Activated CD8-positive, alpha-beta memory T cell treated with anti-CD3 and anti-CD28 coated beads, Interleukin-2, amount 50 U/mL, for 24 hours (primary cell): ENCODE results near the gene RBBP8NL.

Source experiments
- DNase-seq: peaks from one replicate; pipeline ENCODE4 v3.0.0-alpha.2; 2020; ENCODE audit errors: extremely low read depth

The RBBP8NL gene

DNA sequence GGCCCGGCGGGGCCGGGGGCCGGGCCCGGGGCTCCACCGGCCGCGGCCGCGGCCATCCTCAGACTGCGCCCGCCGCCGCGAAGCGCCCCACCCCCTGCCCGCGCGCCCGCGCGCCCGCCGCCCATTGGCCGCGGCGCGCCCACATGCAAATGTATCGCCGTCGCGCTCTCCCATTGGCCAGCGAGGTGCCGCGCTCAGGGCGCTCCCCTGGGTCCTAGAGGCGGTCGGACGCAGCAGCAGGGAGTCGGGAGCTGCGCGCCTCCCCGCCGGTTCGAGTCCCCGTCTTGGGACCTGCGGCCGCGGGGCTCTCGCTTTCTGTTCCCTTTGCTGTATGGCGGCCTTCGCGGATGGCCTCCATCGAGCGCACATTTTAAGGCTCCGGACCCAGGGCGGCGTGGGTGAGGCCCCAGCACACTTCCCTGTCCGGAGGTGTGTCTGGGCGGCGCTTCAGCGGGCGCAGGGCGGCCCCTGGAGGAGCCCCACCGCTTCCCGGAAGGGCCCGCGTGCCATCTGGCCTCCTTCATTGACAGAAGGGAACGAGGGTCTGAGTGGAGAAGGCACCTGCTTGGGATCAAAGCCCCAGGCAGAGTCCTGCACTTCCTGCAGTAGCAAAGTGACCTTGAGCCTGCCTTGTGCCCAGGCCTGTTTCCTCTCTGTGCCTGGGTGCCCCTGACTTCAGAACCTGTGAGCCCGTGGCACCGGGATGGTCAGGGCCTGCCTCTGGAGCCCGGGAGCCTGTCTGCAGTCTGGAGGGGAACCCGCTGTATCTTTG, 19.9 kb downstream of the RBBP8NL start, which contains the start of gene CABLES2:
Gene CABLES2 (minus strand): TSS at position 65 of the 772 bp plus-strand sequence. CDS start 9 bp downstream, at position 56.
- peak; percentile 73 for DNase-seq

DNA sequence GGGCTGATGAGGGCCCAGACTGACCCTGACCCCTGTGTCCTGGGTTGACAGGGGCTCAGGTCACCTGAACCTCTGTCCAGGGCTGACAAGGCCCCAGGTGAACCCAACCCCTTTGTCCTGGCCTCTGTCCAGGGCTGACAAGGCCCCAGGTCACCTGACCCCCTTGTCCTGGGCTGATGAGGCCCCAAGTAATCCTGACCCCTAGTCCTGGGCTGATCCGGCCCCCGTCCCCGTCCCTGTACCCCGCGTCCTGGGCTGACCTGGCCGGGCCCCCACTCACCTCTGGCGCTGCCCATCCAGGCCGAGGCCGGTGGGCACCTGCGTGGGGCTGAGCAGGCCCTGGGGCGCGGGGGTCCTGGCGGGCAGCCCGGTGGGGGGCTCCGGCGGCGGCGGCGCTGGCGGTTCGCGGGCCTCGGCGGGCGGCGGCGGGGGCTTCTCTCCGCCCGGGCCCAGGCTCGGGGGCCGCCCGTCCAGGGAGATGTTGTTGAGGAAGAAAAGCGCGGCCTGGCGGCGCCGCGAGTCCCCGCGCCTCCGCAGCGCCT, 20.6 kb downstream of the RBBP8NL start:
- DNase-seq: no peak

DNA sequence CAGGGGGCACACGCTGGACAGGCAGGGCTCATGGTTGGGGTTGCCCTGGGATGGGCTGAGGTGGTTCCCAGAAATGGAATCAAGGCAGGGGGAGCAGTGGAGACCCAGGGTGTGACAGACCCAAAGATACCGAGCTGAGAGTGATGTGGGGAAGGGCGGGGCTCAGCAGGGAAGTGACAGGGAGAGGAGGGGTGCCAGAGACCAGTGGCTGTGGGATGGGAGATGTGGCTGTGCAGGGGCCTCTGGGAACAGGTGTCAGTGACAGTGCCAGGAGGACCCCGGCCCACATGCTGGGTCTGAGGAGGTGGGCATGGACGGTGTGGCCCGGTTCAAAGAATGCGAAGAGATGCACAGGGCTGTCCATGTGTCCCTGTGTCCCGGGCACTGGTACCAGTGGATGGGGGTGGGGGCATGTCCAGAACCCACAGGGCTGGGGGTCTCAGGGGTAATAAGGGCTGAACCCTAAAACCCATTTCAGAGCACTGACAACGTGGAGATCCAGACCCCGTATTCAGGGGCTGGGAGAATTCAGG, 21.3 kb downstream of the RBBP8NL start:
- no peak for DNase-seq

DNA sequence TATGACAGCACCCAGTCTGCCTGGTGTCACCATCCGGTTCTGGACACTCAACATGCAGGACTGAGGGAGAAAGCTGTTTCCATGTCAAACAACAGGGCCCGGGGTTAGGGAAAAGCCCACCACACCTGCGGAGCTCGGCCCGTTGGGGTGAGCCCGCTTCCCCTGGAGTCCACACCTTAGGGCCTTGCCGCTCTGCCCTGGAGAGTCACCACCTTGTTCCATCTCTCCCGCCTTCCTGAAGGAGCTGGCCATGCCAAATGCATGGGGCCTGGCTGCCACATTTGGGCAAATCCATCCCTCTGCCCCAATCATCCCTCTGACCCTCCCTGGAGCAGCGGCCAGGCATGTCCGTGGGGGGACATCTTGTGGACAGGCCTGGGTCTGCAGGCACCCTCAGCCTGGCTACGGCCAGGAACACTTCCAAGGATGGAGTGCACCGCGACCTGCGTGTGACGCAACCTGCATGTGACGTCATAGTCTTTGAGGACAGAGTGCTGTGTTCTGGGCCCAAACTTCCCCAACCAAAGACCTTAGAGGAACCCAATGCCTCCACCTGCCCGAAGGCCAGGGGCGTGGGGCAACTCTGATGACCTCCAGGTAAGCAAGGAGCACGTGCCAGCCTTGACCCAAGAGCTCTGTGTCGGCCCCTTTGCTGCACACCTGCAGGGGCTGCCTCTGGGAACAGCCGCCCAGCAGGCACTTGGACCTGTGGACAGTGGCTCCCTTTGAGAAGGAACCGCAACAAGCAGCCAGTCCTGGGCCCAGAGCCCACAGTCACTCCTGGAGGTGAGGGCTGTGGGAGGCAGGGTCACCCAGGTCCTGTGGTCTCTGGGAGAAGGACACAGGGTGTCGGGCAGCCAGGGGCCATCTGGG, 22.0 kb downstream of the RBBP8NL start:
- DNase-seq: no peak

DNA sequence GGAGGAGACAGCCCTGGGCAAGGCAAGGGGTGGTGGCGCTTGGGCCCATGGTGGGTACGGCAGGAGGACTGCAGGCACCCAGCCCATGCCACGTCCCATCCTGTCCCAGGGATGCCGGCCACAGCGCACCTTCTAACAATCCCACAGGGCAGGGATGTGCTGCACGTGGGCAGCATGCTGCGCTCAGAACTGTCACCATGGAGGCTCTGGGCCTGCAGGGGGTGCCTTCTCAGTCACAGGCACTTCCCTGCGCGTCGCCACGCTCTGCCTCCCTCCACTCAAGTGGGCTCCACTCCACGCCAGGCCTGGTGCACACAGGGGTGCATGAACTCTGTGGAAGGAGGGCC, 22.6 kb downstream of the RBBP8NL start:
- no peak for DNase-seq

DNA sequence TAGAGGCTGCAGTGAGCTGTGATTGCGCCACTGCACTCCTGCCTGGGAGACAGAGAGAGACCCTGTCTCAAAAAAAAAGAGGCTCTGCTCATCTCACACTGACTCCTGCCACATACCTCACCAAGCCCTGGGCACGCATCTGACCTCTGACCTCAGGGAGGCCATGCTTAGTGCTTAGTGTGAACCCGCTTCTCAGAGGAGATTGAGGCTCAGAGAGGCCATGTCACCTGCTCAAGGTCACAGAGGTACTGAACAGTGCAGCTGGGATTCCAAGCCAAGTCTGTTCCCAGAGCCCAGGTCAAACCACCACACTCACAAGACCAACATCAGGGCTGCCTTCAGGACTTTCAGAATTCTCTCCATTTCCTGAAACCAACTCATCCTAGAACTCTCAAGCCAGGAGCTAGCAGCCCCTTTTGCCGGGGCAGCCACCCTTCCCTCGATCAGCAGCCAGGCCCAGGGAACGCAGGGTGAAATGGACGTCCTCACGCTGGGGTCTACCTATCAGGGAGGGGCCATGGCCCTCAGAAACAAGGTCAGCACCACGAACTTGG, 23.1 kb downstream of the RBBP8NL start:
- no peak for DNase-seq

DNA sequence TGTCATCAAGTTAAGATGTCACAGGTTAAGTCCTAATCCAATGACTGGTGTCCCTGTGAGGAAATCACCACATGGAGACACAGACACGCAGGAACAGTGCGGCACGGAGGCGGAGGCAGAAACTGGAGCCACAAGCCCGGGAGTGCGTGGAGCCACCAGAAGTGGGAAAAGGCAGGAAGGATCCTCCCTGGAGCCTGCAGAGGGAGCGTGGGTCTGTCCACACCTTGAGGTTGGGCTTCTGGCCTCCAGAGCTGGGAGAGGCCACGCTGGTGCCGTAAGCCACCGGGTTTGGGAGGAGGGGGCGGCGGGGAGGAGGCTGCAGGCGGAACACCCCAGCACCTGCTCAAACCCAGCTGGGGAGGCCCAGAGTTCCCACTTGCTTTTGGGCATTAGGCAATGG, 24.0 kb downstream of the RBBP8NL start:
- no peak for DNase-seq

DNA sequence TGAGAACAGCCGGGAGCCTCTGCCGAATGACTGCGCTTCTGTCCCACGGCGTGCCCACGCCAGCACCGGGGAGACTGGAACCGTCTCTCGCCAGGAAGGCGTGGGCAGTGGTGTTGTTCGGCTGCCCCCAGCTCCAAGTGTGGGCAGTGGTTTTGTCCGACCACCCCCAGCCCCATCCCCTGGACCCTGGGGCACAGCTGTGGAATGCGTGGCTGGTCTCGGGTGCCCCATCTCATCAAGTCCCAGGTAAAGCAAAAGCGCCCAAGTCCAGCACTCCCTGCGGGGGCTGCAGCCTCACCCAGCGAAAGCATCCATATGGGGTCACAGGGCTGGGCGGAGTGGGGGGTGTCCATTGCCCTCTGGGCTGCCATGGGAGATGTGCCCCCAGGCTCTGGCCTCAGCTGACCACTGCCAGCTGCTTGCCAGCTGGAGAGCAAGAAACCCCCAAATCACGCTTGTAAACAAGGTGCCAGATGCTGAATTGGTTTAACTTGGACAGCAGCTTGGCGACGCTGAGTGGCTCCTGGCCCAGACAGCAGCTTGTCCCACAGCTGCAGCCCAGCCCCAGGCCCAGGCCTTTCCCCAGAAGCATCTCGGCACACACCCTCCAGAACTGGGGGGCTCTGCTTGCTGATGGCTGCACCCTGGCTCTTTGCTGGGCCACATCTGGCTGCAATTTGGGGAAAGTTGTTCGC, 24.7 kb downstream of the RBBP8NL start:
- no peak for DNase-seq

DNA sequence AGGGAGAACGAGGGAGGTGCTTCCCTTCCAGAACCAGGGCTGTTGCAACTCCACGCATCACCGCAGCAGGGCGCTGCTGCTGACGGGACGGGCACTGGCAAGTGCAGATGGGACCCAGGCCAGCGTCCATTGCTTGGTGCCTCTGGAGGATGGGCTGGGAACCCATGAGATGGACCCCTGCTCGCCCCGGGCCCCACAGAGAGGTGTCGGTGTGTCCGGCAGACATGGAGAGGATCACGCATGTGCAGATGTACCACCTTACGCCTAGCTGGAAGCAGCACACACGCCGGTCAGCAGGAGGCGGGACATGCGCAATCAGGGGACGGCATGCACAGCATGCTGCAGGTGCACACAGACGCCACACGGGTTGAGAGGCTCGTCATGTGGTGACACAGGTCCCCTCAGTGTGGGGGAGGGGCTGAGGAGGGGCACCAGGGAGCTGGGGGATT, 26.0 kb downstream of the RBBP8NL start:
- DNase-seq: no peak

DNA sequence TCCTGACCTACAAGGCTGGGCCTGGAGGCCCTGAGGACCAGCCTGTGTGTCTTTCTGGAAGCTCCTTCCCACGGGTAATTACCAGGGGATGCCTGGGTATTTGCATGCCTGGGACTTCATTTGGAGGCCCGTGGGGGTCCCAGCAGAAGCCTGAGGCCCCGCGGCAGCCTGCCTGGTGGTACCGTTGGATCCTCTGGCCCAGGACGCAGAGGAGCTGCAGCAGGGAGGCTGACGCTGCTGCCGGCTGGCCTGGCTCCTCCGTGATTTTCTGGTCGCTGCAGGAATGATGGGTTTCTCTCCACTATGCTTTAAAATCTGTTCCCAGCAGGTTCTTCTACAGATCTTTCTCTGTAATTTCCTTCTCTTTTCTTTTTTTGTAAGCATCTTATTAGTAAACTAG, 26.8 kb downstream of the RBBP8NL start:
- no peak for DNase-seq

DNA sequence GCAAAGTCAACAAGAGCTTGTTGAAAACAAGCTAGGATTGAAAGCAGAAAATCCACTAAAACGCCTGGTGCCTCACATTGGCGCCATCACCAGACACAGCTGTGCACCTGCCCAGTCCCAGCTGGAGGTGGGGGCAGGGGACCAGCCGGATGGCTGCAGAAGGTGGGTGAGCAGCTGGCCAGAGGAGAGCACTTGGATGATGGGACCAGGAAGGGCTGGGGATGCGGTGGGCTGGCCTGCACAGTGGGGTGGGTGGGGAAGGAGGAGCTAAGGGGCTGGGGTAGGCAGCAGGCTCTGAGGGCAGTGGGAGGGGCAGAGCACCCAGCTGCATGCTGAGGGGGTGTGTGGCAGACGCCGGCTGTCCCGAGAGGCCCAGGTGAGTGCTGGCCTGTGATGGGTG, 27.3 kb downstream of the RBBP8NL start:
- DNase-seq: no peak

DNA sequence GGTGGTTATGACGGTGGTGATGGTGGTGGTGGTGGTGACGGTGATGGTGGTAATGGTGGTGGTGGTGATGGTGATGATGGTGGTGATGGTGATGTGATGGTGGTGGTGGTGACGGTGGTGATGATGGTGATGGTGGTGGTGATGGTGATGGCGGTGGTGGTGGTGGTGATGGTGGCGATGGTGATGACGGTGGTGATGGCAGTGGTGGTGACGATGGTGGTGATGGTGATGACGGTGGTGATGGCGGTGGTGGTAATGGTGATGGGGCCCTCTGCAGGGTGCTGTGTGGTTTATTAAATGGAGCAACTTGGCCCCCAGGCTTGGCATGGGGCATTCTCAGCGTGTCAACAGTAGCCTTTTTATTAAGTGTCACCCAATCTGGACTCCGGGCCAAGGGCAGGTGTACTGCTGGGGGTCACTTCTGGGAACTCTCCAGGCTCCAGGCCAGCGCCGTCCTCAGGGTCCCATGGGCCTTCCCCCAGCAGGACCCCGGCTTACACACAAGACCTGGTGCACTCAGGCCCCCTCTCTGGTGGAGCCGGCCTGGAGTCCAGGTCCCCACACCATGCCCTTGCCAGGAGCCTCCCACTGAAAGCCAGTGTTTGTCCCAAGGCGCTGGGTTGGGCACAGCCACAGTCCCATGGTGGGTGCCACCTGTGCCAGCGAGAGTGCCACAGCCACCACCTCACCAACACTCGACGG, 29.1 kb downstream of the RBBP8NL start:
- DNase-seq: no peak

DNA sequence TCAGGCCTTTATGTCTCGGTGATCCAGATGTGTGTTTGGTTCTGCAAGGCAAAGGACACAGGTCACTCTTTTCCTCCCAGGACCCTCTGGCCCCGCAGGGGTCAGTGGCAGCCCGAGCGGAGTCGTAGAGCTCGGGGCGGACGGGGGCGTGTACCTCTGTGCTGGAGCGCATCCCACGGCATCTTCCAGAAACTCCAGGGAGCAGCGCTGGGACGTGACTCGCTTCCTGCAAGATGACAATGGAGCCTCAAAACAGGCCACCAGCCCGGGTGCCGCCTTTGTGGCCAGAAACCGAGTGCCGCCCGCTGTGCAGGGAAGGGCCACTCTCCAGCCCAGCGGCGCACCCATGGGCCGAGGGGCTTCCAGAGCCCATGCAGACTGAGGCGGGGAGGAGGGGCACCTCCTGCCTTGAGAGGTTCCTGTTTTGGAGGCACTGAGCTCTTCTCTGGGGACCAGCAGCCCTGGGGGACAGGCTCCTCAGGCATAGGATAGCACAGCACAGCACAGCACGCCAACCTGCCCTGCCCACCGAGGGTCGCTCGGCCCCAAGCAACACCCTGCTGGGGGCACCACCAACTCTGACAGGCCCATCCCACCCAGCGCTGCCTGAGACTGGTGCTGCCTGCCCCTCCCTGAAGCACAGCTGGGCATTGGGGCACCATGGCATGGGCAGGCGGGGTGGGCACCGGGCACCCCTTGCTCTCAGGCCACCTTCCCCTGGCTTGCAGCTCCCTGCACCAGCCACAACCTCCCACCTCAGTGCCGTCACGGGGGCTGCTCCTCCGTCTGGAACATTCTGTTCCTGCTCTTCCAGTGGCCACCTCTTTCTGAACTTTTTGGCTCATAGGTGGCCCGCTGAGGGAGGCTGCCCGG, 30.7 kb downstream of the RBBP8NL start:
- DNase-seq: no peak

DNA sequence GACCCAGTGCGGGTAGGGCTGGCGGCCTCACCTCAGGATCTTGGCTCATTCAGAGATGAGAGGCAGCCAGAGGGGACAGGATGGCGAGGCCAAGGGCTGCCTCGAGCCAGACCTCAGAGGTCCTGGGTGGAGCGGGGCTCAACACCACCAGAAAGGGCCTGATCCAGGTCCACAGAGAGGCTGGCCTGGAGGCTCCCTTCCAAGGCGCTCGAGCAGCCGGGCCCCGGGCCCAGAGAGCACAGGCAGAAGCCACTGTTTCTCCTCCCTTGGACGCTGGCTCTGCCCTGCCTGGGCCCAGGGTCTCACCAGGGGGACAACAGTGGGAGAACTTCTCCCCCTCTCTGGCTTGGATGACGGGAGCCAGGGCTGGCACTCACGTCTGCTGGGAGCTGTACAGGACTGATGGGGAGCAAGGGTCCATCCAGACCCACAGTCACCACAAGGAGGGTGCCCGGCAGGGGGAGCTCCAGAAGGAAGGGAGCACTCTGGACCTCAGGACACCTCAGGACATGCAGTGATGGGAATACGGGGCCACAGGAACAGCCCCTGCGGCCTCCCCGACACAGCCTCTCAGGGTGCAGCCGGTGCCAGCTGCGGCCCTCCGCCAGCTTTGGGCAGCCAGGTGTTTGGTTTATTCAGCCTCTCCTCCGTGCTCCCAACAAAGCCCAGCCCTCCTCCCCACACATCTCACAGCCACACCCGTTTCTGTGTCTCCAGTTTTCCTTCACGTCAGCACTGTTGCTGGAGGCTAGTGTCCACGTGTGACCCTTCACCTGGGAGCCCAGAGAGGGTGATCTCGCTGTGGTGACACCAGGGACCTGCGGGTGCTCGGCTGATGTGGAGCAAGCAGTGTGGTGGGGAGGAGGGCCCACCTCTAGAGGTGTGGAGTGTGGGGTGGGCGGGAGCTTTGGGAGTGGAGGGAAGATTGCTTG, 31.8 kb downstream of the RBBP8NL start:
- no peak for DNase-seq

DNA sequence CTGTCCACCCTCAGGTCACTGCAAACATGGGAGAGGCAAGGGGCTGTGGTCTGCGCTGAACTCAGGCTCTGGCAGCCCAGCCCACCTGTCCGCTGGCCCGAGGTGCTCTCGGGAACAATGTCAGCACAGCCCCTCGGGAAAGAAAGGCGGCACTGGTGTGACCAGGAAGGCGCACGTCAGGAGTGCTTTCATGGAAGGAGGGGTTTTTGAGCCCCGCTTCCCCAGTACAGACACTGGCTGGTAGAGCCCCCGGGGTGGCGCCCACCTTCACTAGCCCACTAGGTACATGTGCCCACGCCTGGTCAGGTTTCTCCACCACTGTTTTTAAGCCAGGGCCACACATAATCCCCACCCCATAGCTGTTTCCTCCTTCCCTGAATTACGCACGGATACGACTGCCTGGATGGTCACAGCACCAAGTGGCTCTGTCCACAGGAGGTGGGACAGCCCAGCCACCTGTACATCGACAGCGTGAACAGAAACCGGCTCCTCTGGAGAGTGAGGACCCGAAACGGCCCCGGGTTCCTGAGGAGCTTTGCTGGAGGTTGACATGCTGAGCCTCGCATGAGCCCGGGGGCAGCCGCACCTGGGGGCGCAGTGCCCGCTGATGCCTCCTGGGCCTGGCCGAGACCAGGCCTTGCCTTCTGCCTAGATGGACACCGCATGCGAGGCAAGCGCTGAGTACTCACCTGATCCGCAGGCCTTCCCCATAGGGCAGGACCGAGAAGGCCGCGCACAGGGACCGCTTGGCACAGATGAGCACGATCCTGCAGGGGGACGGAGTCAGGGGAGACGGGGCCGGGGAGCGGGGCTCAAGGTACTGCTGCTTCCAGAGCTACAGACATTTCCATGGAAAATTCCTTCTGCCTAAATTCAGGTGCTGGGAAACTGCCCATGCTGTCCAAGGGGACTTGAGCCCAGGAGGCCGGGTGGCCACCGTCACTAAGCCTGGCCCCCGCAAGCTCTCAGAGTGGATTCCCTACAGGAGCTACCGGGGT, 32.8 kb downstream of the RBBP8NL start:
- DNase-seq: no peak

DNA sequence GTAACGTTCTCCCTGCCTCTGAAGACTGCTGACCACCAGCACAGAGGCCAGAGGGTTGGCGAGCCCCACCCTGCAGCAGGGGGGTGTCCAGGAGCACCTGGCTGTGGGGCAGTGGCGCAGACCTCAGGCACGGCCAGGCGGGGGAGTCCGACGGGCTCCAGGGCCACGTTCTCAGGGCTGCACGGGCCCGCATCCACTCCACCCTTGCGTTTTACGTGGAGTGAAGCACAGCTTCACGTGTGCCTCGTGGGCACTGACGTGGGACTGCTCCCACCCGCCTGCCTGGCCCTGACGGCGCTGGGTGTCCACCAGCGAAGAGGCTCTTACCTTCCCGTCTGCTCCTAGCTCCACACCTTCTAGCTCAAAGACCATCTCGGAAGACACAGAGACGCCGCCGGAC, 33.5 kb downstream of the RBBP8NL start:
- DNase-seq: no peak

DNA sequence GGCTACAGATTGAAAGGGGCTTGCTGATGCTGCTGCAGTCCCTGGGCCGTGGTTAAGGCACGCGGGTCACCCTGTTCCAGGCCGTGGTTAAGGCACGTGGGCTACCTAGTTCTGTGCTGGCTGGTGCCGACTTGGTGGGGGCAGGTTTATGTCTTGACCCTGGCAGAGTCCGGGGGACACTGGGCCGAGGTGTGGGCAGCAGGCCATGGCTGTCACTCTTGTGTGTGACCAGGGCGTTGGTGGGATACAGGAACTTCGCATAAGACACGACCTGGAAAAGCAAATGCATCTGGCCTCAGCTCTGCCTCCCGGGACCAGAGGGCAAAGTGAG, 34.0 kb downstream of the RBBP8NL start:
- no peak for DNase-seq
